IMR-90 (cell line): ENCODE data around the gene PLCB3. TPM values are rescaled to one million over a fixed set of nuclear protein-coding genes. Genes with fewer than 3 reads are reported as not detected.
A peak's percentile ranks its signal among the peaks of the same experiment; 100 is the strongest.

ENCODE experiments used
- ATAC-seq: fragments of 200-7000 bp; cut with Tn5 transposase; 2 replicates; pipeline ENCODE4 v1.9.1; 2020; ENCODE audit warnings: low read depth, mild to moderate bottlenecking, moderate library complexity
- BruUV-seq: library from RNA; stranded (reverse); fragments of 400-500 nt; replicated peaks from 2 replicates; lab custom pipeline; 2021; lab: Mats Ljungman, UMichigan
- CTCF ChIA-PET: fragments of 300-600 bp; formaldehyde crosslinking; extraction: SDS; loops from one replicate; lab custom pipeline; 2021; ENCODE audit warnings: antibody characterized with exemption; lab: Yijun Ruan, JAX
- POLR2A ChIA-PET: fragments of 300-600 bp; sonication (Branson Sonifier 250); formaldehyde crosslinking; loops from one replicate; lab custom pipeline; 2022; ENCODE audit warnings: antibody characterized with exemption; ENCODE audit not compliant: unreplicated experiment; lab: Charles Lee
- DNase-seq: peaks from one replicate; pipeline ENCODE4 v3.0.0; 2013
- H2AFZ ChIP-seq: replicated peaks from 2 replicates; pipeline ENCODE3; 2013; ENCODE audit warnings: low read length, mild to moderate bottlenecking; ENCODE audit not compliant: poor library complexity
- H2AK5ac ChIP-seq: 2 replicates; pipeline ENCODE4 v1.6.1; 2013; ENCODE audit warnings: low read depth, low read length, inconsistent platforms
- H2AK9ac ChIP-seq: replicated peaks from 2 replicates; pipeline ENCODE3; 2013; ENCODE audit warnings: mild to moderate bottlenecking, low read depth, low read length, moderate library complexity; ENCODE audit not compliant: poor library complexity
- H2BK120ac ChIP-seq: 2 replicates; pipeline ENCODE4 v1.6.1; 2013; ENCODE audit warnings: low read depth, low read length, inconsistent platforms
- H2BK15ac ChIP-seq: 3 replicates; pipeline ENCODE4 v1.6.1; 2013; ENCODE audit warnings: low read depth, low read length, inconsistent platforms
- H2BK20ac ChIP-seq: 2 replicates; pipeline ENCODE4 v1.6.1; 2013; ENCODE audit warnings: low read depth, mild to moderate bottlenecking, inconsistent platforms, low read length, moderate library complexity
- H2BK5ac ChIP-seq: 2 replicates; pipeline ENCODE4 v1.6.1; 2013; ENCODE audit warnings: mild to moderate bottlenecking, low read depth, low read length, inconsistent platforms; ENCODE audit not compliant: poor library complexity, severe bottlenecking
- H3K14ac ChIP-seq: replicated peaks from 2 replicates; pipeline ENCODE4 v1.6.1; 2013; ENCODE audit warnings: low read depth, low read length, inconsistent platforms
- H3K18ac ChIP-seq: 2 replicates; pipeline ENCODE4 v1.6.1; 2013; ENCODE audit warnings: low read depth, low read length, control low read depth
- H3K23ac ChIP-seq: 2 replicates; pipeline ENCODE4 v1.6.1; 2013; ENCODE audit warnings: low read depth, low read length, inconsistent platforms
- H3K27ac ChIP-seq: 2 replicates; pipeline ENCODE4 v1.5.1; 2013; ENCODE audit warnings: mild to moderate bottlenecking, control low read depth, low read length; ENCODE audit not compliant: insufficient read depth
- H3K27me3 ChIP-seq: 2 replicates; pipeline ENCODE4 v1.6.1; 2013; ENCODE audit warnings: low read length; ENCODE audit not compliant: control insufficient read depth, insufficient read depth
- H3K36me3 ChIP-seq: 2 replicates; pipeline ENCODE4 v1.6.1; 2013; ENCODE audit warnings: low read length, mixed read lengths; ENCODE audit not compliant: control insufficient read depth, insufficient read depth
- H3K4ac ChIP-seq: 2 replicates; pipeline ENCODE4 v1.6.1; 2013; ENCODE audit warnings: low read depth, low read length, inconsistent platforms
- H3K4me1 ChIP-seq: 2 replicates; pipeline ENCODE4 v1.6.1; 2013; ENCODE audit warnings: low read length, mixed read lengths; ENCODE audit not compliant: control insufficient read depth, insufficient read depth
- H3K4me2 ChIP-seq: 2 replicates; pipeline ENCODE4 v1.6.1; 2013; ENCODE audit warnings: low read depth, mild to moderate bottlenecking, control low read depth, low read length, moderate library complexity
- H3K4me3 ChIP-seq: 2 replicates; pipeline ENCODE4 v1.5.1; 2013; ENCODE audit warnings: low read depth, mild to moderate bottlenecking, control low read depth, low read length, moderate library complexity; ENCODE audit not compliant: insufficient read depth
- H3K56ac ChIP-seq: 2 replicates; pipeline ENCODE4 v1.6.1; 2013; ENCODE audit warnings: low read length, inconsistent platforms; ENCODE audit not compliant: insufficient read depth; ENCODE audit errors: extremely low read depth
- H3K79me1 ChIP-seq, 2 experiments: 2 replicates each; pipeline ENCODE4 v1.6.1; 2013; ENCODE audit warnings: low read length in 2 of 2, inconsistent platforms in 1 of 2, low read depth in 1 of 2
- H3K9ac ChIP-seq: 2 replicates; pipeline ENCODE4 v1.6.1; 2013; ENCODE audit warnings: low read depth, low read length, control low read depth
- H3K9me1 ChIP-seq: 2 replicates; pipeline ENCODE4 v1.6.1; 2013; ENCODE audit warnings: low read length, inconsistent platforms; ENCODE audit not compliant: insufficient read depth
- H3K9me3 ChIP-seq: 2 replicates; pipeline ENCODE4 v1.6.1; 2013; ENCODE audit warnings: low read length; ENCODE audit not compliant: control insufficient read depth, insufficient read depth
- H4K20me1 ChIP-seq: 2 replicates; pipeline ENCODE4 v1.6.1; 2013; ENCODE audit warnings: low read length, inconsistent platforms; ENCODE audit not compliant: insufficient read depth
- H4K5ac ChIP-seq: 2 replicates; pipeline ENCODE4 v1.6.1; 2013; ENCODE audit warnings: mild to moderate bottlenecking, low read depth, low read length, control low read depth
- H4K8ac ChIP-seq, 2 experiments: 2 replicates each; pipeline ENCODE4 v1.6.1; 2013; ENCODE audit warnings: low read depth in 2 of 2, low read length in 2 of 2, control low read depth in 1 of 2, inconsistent platforms in 1 of 2
- H4K91ac ChIP-seq: 2 replicates; pipeline ENCODE4 v1.6.1; 2013; ENCODE audit warnings: low read depth, low read length, inconsistent platforms; ENCODE audit not compliant: insufficient read depth
- BHLHE40 ChIP-seq: fragments of 150-350 bp; IDR thresholded peaks from 2 replicates; pipeline ENCODE4 v1.6.1; 2016; ENCODE audit warnings: mild to moderate bottlenecking, low read depth, low read length
- CEBPB ChIP-seq: IDR thresholded peaks from 2 replicates; pipeline ENCODE4 v1.6.1; 2012; ENCODE audit warnings: low read depth, low read length, improper control_type of control experiment
- CHD1 ChIP-seq: IDR thresholded peaks from 2 replicates; pipeline ENCODE4 v1.6.1; 2012; ENCODE audit warnings: low read depth, low read length, improper control_type of control experiment
- MAFK ChIP-seq: IDR thresholded peaks from 2 replicates; pipeline ENCODE4 v1.6.1; 2012; ENCODE audit warnings: low read depth, low read length, improper control_type of control experiment
- MAZ ChIP-seq: IDR thresholded peaks from 2 replicates; pipeline ENCODE4 v1.6.1; 2012; ENCODE audit warnings: low read depth, mild to moderate bottlenecking, low read length, improper control_type of control experiment, moderate library complexity, borderline replicate concordance
- POLR2A ChIP-seq: IDR thresholded peaks from 2 replicates; pipeline ENCODE4 v1.6.1; 2012; ENCODE audit warnings: mild to moderate bottlenecking, low read depth, low read length
- RFX5 ChIP-seq: IDR thresholded peaks from 2 replicates; pipeline ENCODE4 v1.8.0; 2012; ENCODE audit warnings: low read depth, mild to moderate bottlenecking, low read length, moderate library complexity
- SMC3 ChIP-seq: fragments of 150-350 bp; IDR thresholded peaks from 2 replicates; pipeline ENCODE4 v1.6.1; 2016; ENCODE audit warnings: low read depth, mild to moderate bottlenecking, antibody characterized with exemption, low read length, moderate library complexity
- WGBS, 2 experiments: methylation state at CpG; one replicate each; pipeline versions ENCODE4 v1.1.5 to v1.1.7; 2013; ENCODE audit warnings: missing lambda C conversion rate in 2 of 2; ENCODE audit not compliant: insufficient read length in 1 of 2; ENCODE audit errors: extremely low coverage in 2 of 2; 5-methylcytosine and 5-hydroxymethylcytosine counted together
- dilution Hi-C: fragments of 300-500 bp; cut with HindIII; formaldehyde crosslinking; loops from one replicate; pipeline ENCODE4 v1.14.3; 2018; ENCODE audit warnings: low sequenced_read_pairs; ENCODE audit not compliant: unreplicated experiment
- in situ Hi-C: fragments of 300-500 bp; cut with MboI; formaldehyde crosslinking; loops from 3 replicates; pipeline ENCODE4 v1.14.3; 2019; ENCODE audit warnings: low sequenced_read_pairs, inconsistent platforms, mixed read lengths
- intact Hi-C: fragments of 100-400 bp; cut with micrococcal nuclease; formaldehyde crosslinking; loops from 2 replicates; pipeline ENCODE4 v1.10.0; 2022
- polyA plus RNA-seq, 3 experiments: library from polyadenylated mRNA; depleted of rRNA; stranded (reverse); fragments of >200 nt; gene quantifications; 2 replicates each; pipeline ENCODE4 v1.2.3, GENCODE V29; 2012; ENCODE audit warnings: low replicate concordance in 1 of 3
- total RNA-seq: library from RNA; depleted of rRNA; stranded (reverse); fragments of >200 nt; gene quantifications from 2 replicates; pipeline ENCODE4 v1.2.3, GENCODE V29; 2012
- TF ChIP-seq, protein P1 (sequence below): fragments of 150-350 bp; IDR thresholded peaks from 2 replicates; pipeline ENCODE4 v1.6.1; 2017; ENCODE audit warnings: mild to moderate bottlenecking, antibody characterized with exemption, low read length, low read depth
- TF ChIP-seq, protein P2 (sequence below): conservative IDR thresholded peaks from 2 replicates; pipeline ENCODE4 v1.5.1; 2012; ENCODE audit warnings: mild to moderate bottlenecking, low read depth, low read length, improper control_type of control experiment

The PLCB3 gene
- total and polyA plus RNA-seq, 2 of the 4 experiments (the other 2 are of a cell fraction) = 23.9 to 24.9 TPM

GRCh38 chr11:64305691-64306562 lies 54.6 kb downstream of the PLCB3 start:
- Histone ChIP-seq H3K4ac (peak overlapping the region; percentile 54), H3K4me3 (peak overlapping the region; percentile 58), H2BK20ac (no peak overlapping the region), H3K4me1 (peaks cover 9% of the 10 kb centered on the region; the same call in 1 of the 2 replicates), H3K9me1 (no peaks in the 10 kb centered on the region), H4K91ac (peak overlapping the region; percentile 53; the same call in 1 of the 2 replicates), H3K23ac (peak overlapping the region; percentile 80), H3K9ac (peak overlapping the region; percentile 80), H3K36me3 (no peaks in the 10 kb centered on the region), H3K14ac (peak overlapping the region; percentile 88), H4K8ac (peak overlapping the region; percentile 15 to 47; a peak in 3 of 4 replicates), H3K18ac (no peak overlapping the region), H2AK5ac (peak overlapping the region; percentile 83), H2AK9ac (peak overlapping the region; percentile 83), H2BK120ac (peak overlapping the region; percentile 17; the same call in 1 of the 2 replicates), H3K4me2 (peak overlapping the region; percentile 90), H2BK5ac (peak overlapping the region; percentile 66), H3K9me3 (no peaks in the 10 kb centered on the region), H4K20me1 (peaks cover 7% of the 10 kb centered on the region), H3K27ac (peak overlapping the region; percentile 86), H3K79me1 (peaks cover 16 to 26% of the 10 kb centered on the region in 2 experiments), H3K56ac (peak overlapping the region; percentile 25), H2AFZ (peak overlapping the region; percentile 89), H3K27me3 (no peaks in the 10 kb centered on the region), H2BK15ac (no peak overlapping the region), H4K5ac (peak overlapping the region; percentile 1; the same call in 1 of the 2 replicates)
- dilution Hi-C loops = no loop called here
- no peak for TF ChIP-seq MAFK
- TF ChIP-seq BHLHE40 = no peak
- TF ChIP-seq SMC3 = peak; percentile 12; the same call in 1 of the 2 replicates
- TF ChIP-seq POLR2A = no peak
- TF ChIP-seq, protein P1, sequence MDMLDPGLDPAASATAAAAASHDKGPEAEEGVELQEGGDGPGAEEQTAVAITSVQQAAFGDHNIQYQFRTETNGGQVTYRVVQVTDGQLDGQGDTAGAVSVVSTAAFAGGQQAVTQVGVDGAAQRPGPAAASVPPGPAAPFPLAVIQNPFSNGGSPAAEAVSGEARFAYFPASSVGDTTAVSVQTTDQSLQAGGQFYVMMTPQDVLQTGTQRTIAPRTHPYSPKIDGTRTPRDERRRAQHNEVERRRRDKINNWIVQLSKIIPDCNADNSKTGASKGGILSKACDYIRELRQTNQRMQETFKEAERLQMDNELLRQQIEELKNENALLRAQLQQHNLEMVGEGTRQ = no peak
- TF ChIP-seq RFX5 = no peak
- TF ChIP-seq MAZ = no peak
- TF ChIP-seq CHD1 = no peak
- TF ChIP-seq CEBPB = no peak
- TF ChIP-seq, protein P2, sequence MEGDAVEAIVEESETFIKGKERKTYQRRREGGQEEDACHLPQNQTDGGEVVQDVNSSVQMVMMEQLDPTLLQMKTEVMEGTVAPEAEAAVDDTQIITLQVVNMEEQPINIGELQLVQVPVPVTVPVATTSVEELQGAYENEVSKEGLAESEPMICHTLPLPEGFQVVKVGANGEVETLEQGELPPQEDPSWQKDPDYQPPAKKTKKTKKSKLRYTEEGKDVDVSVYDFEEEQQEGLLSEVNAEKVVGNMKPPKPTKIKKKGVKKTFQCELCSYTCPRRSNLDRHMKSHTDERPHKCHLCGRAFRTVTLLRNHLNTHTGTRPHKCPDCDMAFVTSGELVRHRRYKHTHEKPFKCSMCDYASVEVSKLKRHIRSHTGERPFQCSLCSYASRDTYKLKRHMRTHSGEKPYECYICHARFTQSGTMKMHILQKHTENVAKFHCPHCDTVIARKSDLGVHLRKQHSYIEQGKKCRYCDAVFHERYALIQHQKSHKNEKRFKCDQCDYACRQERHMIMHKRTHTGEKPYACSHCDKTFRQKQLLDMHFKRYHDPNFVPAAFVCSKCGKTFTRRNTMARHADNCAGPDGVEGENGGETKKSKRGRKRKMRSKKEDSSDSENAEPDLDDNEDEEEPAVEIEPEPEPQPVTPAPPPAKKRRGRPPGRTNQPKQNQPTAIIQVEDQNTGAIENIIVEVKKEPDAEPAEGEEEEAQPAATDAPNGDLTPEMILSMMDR = peak; percentile 37; the same call in 1 of the 2 replicates
- ATAC-seq (peak; percentile 28), DNase-seq (peak; percentile 27)
- in situ Hi-C loops = no loop called here
- ChIA-PET CTCF (interaction anchor here (0.6 to 1.7 kb wide), 3 partner anchors 16 to 101 kb away, joined by 3 to 4 read pairs (median 4); partner anchors contain the start of gene BAD), POLR2A (interaction anchor here (1.6 kb wide), 1 partner anchor 12 kb away, joined by 4 read pairs; the partner anchor contains the start of genes PRDX5 and TRMT112)
- BruUV-seq = no TSS peak
- 3% methylated on average over 37 of the region's 71 CpGs; no CpG with 5 or more reads in 1 of the 2 experiments for WGBS, 2 experiments
- intact Hi-C loops = loop anchor here (1.0 to 10.0 kb wide), 3 partner anchors 36 to 301 kb away; no protein-coding TSS in a partner anchor
